ENCODE data around the gene IL17C. TPM values are rescaled to one million over a fixed set of nuclear protein-coding genes. Genes with fewer than 3 reads are reported as not detected.

Gene IL17C
- polyA plus RNA-seq, 1 of the 3 experiments (the other 2 are of a cell fraction) = 0.07 TPM

DNA sequence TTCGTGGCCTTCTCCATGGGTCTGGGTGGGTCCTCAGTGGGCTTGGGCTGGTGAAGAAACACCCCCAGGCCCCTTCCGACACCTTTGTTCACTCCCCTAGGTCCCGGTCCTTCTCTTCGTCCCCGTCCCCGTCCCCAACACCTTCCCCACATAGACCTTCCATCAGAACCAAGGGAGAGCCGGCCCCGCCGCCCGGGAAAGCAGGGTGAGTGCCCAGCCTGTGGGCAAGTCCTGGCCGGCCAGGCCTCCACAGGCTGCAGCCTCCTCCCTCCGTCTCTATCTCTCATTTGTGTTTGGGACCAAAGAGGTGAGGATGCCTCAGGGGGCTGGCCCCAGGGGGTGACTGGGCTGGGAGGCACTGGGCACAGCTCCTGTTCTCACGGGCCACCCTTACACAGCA is 14.5 kb upstream of the IL17C start:
- H3K4me1 ChIP-seq (ENCODE audit: control insufficient read depth in 1 of 2, insufficient read depth in 2 of 2, low read depth in 1 of 2, low read length in 1 of 2) = no peaks in the 10 kb centered on the region
- no peak overlapping the region for H3K4me3 ChIP-seq (ENCODE audit: low read depth in 2 of 2, low read length in 1 of 2)
- POLR2A ChIA-PET = no interaction called here
- no peaks in the 10 kb centered on the region for H3K27me3 ChIP-seq (ENCODE audit: insufficient read depth)
- H3K79me2 ChIP-seq (ENCODE audit: insufficient read depth) = no peaks in the 10 kb centered on the region
- no peaks in the 10 kb centered on the region for H3K9me3 ChIP-seq
- H4K20me1 ChIP-seq (ENCODE audit: insufficient read depth) = peaks cover 5% of the 10 kb centered on the region; the same call in 1 of the 2 replicates
- DNase-seq = no peak
- H3K9me2 ChIP-seq = no peaks in the 10 kb centered on the region
- CTCF ChIA-PET = no interaction called here
- H3F3A ChIP-seq (replicated peaks; ENCODE audit: insufficient read depth) = no peaks in the 10 kb centered on the region
- H3K9ac ChIP-seq = no peak overlapping the region
- H2AFZ ChIP-seq (ENCODE audit: low read depth) = no peak overlapping the region
- peaks cover 8 to 45% of the 10 kb centered on the region in 2 experiments for H3K36me3 ChIP-seq (replicated peaks in 1 of 2; ENCODE audit: control insufficient read depth in 1 of 2, insufficient read depth in 2 of 2, low read length in 1 of 2)
- TF ChIP-seq TEAD4 (IDR thresholded peaks at IDR 0.05; ENCODE audit: borderline replicate concordance, insufficient read depth) (no peak), YY1 (IDR thresholded peaks at IDR 0.05; ENCODE audit: low read depth) (no peak), JUND (IDR thresholded peaks at IDR 0.05) (no peak), EZH2phosphoT487 (IDR thresholded peaks at IDR 0.05; ENCODE audit: borderline replicate concordance, low read depth) (no peak), EP300 (IDR thresholded peaks at IDR 0.05; ENCODE audit: borderline replicate concordance in 1 of 2, low read depth in 1 of 2, low read length in 1 of 2) (no peak)
- WGBS (ENCODE audit: low lambda C conversion rate) = 96% methylated on average over 12 of the region's 13 CpGs
- no peak overlapping the region for H3K27ac ChIP-seq (ENCODE audit: low read depth in 2 of 2, low read length in 1 of 2)
- no peak overlapping the region for H3K4me2 ChIP-seq

DNA sequence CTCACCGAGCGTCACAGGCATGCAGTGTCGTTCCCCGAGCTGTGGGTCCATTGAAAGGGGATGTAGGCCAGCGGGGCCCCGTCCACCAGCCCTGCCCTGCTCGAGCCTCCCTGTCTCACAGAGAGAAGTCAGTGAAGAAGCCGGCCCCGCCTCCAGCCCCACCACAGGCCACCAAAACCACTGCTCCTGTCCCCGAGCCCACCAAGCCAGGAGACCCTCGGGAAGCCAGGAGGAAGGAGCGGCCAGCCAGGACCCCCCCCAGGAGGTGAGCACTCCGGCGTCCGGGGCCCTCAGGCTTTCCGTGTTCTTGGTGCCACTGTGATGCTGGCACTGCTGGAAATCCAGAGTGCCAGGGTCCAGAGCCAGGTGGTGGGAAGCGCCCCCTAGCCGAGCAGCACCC is 13.9 kb upstream of the IL17C start:
- TF ChIP-seq SMC3 (IDR thresholded peaks at IDR 0.05; ENCODE audit: low read depth, low read length) = no peak
- no peak for TF ChIP-seq CHD2 (IDR thresholded peaks at IDR 0.05; ENCODE audit: low read length, partially characterized antibody)
- no peak for TF ChIP-seq RFX5 (IDR thresholded peaks at IDR 0.05; ENCODE audit: low read length)
- no peak for TF ChIP-seq FOXJ3 (CRISPR knock-in tag; IDR thresholded peaks at IDR 0.05)
- no peak for TF ChIP-seq ZBTB33 (IDR thresholded peaks at IDR 0.05; ENCODE audit: borderline replicate concordance, low read depth)
- no peak for TF ChIP-seq NRF1 (IDR thresholded peaks at IDR 0.05; ENCODE audit: low read depth, low read length)
- no peak for TF ChIP-seq NFIC (IDR thresholded peaks at IDR 0.05; ENCODE audit: borderline replicate concordance)
- no peak for TF ChIP-seq JUND (IDR thresholded peaks at IDR 0.05)
- no peak for TF ChIP-seq ELF1 (IDR thresholded peaks at IDR 0.05)
- TF ChIP-seq EZH2phosphoT487 (IDR thresholded peaks at IDR 0.05; ENCODE audit: borderline replicate concordance, low read depth) = no peak
- TF ChIP-seq FOSL2 (IDR thresholded peaks at IDR 0.05; ENCODE audit: borderline replicate concordance, low read depth) = no peak
- TF ChIP-seq TAF1 (IDR thresholded peaks at IDR 0.05; ENCODE audit: borderline replicate concordance, low read depth, low read length) = no peak
- no peak for TF ChIP-seq POLR2AphosphoS5 (IDR thresholded peaks at IDR 0.05; ENCODE audit: low read depth, low read length)
- TF ChIP-seq TEAD4 (IDR thresholded peaks at IDR 0.05; ENCODE audit: borderline replicate concordance, insufficient read depth) = no peak
- no peak for TF ChIP-seq YY1 (IDR thresholded peaks at IDR 0.05; ENCODE audit: low read depth)
- TF ChIP-seq RXRA (IDR thresholded peaks at IDR 0.05; ENCODE audit: borderline replicate concordance, low read depth) = no peak
- Histone ChIP-seq H3K79me2 (ENCODE audit: insufficient read depth) (no peaks in the 10 kb centered on the region), H3K4me1 (ENCODE audit: control insufficient read depth in 1 of 2, insufficient read depth in 2 of 2, low read depth in 1 of 2, low read length in 1 of 2) (no peaks in the 10 kb centered on the region), H3K27me3 (ENCODE audit: insufficient read depth) (no peaks in the 10 kb centered on the region), H3K9me3 (no peaks in the 10 kb centered on the region), H3F3A (replicated peaks; ENCODE audit: insufficient read depth) (no peaks in the 10 kb centered on the region), H2AFZ (ENCODE audit: low read depth) (no peak overlapping the region), H3K4me2 (no peak overlapping the region), H4K20me1 (ENCODE audit: insufficient read depth) (peaks cover 5% of the 10 kb centered on the region; the same call in 1 of the 2 replicates), H3K9me2 (no peaks in the 10 kb centered on the region), H3K9ac (no peak overlapping the region), H3K27ac (ENCODE audit: low read depth in 2 of 2, low read length in 1 of 2) (no peak overlapping the region), H3K4me3 (ENCODE audit: low read depth in 2 of 2, low read length in 1 of 2) (no peak overlapping the region), H3K36me3 (replicated peaks in 1 of 2; ENCODE audit: control insufficient read depth in 1 of 2, insufficient read depth in 2 of 2, low read length in 1 of 2) (peaks cover 8 to 48% of the 10 kb centered on the region in 2 experiments)
- DNase-seq = no peak
- POLR2A ChIA-PET = no interaction called here
- 98% methylated on average over 8 of the region's 18 CpGs for WGBS (ENCODE audit: low lambda C conversion rate)
- CTCF ChIA-PET = no interaction called here

Measured in SK-N-SH (cell line).